Islet of Langerhans (tissue), 1 donor: ENCODE measurements around the gene TRPC6.

ENCODE experiments used
- FAIRE-seq: peaks from one replicate; lab custom pipeline; 2011; peaks lifted over from hg19 to GRCh38; lab: Jason Lieb, UNC

TRPC6 gene

DNA sequence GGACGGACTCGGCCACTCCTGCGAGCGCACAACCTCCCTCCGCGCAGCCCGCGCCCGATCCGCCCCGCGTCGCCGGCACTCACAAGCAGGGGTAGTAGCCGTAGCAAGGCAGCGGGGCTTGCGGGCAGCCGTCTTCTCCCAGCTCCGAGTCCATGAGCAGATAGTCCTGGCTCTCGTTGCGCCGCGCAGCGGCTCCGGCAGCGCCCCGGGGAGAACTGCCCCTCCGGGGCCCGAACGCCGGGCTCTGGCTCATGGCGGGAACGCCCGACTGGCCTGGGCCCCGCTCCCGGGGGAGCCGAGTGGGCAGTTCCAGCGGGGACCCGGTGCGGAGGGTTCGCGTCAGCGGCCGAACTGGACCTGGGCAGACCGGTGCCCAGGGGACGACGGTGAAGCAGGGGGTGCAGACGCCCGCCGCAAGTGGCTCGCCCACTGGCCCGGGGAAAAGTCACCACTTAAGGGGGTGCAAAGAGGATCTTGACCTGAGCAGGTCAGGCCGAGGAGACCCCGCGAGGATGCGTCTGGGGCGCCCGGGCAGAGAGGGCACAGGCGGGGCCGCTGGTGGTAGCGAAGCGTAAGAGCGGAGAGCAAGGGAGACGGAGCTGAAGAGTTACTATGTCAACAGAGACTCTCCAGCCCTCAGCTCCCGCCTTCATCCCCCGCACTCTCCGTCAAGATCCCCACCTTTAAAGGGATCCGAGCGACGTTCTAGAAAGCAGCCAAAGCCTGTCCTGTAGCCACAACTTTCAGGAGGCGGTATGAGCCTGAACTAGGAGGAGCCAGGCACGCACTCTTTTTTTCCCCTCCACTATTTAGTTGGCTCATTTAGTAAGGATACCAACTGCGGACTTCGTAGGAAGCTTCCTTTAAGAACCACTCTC, at the start of gene TRPC6:
Gene TRPC6, minus strand, starts transcription at position 757 of the 878 bp plus-strand sequence. Its CDS starts 504 bp downstream, at position 253.
- FAIRE-seq: no peak

GRCh38 chr11:101620026-101620425, 36.2 kb upstream of the TRPC6 start:
- FAIRE-seq: no peak

DNA sequence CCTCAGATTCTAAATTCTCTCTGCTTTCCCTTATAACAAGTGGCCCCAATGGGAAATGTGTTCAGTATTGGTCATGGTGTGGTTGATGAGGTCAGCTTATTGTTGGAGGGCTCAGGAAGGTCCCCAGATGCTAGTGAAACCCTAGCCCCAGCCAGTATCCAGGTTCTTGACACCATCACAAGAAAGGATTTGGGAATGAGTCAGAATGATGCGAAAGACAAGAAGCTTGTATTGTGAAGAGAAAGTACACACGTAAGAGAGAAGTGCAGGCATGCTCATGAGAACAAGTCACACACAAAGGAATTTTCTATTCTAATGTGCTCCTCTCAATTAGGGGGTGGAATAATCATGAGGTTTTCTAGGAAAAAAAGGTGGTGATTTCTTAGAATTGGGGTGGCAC, 34.9 kb upstream of the TRPC6 start:
- FAIRE-seq: no peak

- FAIRE-seq: no peak
Measured at GRCh38 chr11:101617735-101618332, 34.0 kb upstream of the TRPC6 start.

GRCh38 chr11:101612481-101612880, 28.7 kb upstream of the TRPC6 start:
- FAIRE-seq: no peak

- no peak for FAIRE-seq
Measured at GRCh38 chr11:101600924-101601323, 17.1 kb upstream of the TRPC6 start.

- FAIRE-seq: no peak
Measured at GRCh38 chr11:101586965-101587364, 3.2 kb upstream of the TRPC6 start.

DNA sequence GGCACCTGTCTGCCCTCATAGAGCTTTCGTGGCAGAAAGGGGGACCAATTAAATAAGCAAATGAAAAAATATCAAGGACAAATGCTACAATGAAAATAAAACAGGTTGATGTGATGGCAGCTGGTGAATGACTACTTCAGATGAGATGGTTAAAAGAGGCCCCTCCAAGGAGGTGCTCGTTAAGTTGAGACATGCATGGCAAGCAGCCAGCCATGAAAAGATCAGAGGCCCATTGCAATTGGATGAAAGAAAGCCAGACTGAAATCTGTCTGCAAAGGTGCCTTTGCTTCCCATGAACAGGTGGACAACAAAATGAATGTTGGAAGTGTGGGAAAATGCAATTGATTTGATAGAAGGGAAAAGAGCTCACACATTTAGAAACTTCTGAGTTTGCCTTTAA, 848 bp upstream of the TRPC6 start:
- no peak for FAIRE-seq

DNA sequence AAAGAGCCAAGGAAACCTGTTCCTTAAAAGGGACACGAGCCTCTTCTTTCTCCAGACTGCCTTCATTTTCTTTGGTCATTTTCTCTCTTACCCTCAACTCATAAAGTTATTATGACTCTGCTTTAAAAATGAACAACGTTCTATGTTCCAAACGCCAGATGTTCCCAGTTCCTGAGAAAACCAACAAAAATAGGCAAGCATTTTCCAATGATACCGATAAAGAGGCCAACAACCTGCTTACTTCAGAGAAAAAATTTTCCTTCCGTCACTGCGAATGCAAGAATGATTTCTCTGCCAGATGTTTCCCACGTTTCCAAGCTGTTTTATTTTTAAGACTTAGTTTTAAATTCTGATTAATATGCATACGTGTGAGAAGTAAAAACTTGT, 315 bp upstream of the TRPC6 start:
- no peak for FAIRE-seq

DNA sequence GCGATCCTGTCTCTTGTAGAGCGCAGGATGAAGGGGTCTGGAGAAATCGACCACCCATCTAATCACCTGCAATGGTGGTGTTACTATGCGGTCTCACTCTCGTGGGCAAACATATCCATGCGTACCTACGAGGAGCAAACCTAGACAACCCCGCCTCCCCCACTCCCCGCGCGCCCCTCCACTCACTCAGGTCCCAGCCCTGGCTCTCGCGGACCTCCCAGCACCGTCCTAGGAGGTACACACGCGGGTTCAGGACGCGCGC, 887 bp downstream of the TRPC6 start:
- no peak for FAIRE-seq

- no peak for FAIRE-seq
Measured at GRCh38 chr11:101582236-101582988, 1.4 kb downstream of the TRPC6 start.

DNA sequence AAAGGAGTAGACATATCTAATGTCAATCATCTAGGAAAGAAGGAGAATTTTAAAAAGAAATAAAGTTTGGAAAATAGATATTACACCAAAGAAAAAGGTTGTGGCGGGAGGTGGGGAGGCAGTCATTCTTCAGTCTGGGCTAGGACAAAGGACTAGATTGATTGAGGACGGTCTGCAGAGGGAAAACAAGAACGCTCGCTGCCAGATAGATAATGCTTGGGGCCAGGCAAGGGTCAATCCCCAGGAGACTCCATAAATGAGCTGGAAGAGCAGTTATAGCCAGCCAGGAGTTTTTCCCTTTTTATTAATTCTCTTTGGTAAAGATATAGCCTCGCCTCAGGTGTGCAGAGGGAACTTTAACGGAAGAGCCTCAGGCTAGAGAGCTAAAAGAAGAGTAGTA, 6.3 kb downstream of the TRPC6 start:
- no peak for FAIRE-seq

- FAIRE-seq: no peak
Measured at GRCh38 chr11:101576456-101576855, 7.4 kb downstream of the TRPC6 start.

DNA sequence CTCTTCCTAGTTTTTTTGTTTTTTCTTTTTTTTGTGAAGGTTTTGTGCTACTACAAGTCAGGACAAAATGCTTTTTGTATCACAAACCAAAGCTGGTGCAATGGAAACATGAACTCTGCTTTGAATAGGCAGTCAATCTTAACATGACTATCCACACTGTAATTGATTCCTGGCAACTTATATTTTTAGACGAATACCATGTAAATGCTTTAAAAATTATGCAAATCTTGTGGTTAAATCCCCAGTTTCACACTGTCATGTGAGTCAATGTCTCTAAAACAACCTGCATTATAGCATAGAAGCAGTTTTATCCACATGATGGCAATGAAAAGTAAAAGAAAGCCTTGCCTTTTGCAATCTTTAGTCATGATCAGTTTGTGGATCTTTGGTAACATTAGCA, 8.9 kb downstream of the TRPC6 start:
- FAIRE-seq: no peak

GRCh38 chr11:101567071-101567470, 16.7 kb downstream of the TRPC6 start:
- no peak for FAIRE-seq

GRCh38 chr11:101566626-101567025, 17.2 kb downstream of the TRPC6 start:
- no peak for FAIRE-seq

DNA sequence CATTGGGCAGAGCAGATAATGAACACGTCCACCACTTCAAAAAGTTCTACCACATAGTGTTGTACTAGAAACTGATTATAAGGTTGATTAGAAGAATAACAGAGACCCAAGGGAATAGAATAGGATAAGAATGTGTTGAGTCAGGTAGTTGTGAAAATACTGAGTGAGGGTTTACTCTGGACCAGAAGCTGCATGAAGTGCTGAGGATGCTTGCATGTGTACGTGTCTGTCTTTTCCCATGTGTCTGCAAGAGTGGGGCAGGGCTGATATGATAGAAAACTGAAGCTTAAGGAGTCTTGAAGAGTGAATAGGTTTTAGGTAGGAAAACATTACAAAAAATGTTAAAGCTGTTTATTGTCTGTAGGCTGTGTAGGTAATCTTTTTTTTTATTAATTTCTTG, 20.6 kb downstream of the TRPC6 start:
- FAIRE-seq: no peak

DNA sequence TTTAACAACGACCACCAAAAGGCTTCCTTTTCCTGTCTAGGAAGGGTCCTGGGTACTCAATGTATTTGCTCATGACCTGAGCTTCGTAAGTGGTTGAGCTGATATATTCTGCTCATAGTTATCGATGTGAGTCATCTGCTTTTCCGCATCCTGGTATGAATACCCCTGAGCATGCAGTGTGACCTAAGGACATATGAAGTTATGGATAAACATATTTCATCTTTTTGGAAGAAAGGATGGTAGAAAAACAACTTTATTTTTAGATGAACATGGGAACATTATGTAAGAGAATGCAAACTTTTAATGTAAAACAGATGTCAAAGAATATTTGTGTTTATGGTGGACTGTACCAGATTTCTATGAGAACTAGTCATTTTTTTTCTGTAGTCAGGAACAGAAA, 28.4 kb downstream of the TRPC6 start:
- no peak for FAIRE-seq

DNA sequence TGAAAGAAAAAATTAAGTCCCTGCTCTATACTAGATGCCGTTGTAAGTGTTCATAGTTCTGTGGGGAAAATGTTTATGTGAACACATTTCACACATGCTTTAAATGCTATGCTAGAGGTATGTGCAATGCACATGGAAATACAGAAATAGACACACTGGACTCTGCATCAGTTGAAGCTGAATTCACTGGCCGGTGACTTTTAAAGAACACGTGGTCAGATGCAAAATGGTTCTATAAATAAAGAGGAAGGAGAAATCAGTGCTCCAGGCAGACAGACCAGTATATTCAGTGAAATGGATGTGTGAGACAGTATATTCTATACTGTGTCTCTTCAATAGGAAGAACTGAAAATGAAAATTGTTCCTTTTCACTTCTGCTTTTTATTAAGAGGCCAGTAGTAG, 29.9 kb downstream of the TRPC6 start:
- no peak for FAIRE-seq

- no peak for FAIRE-seq
Measured at GRCh38 chr11:101552888-101553287, 30.9 kb downstream of the TRPC6 start.

- FAIRE-seq: no peak
Measured at GRCh38 chr11:101528541-101528940, 55.3 kb downstream of the TRPC6 start.

- FAIRE-seq: no peak
Measured at GRCh38 chr11:101523634-101524260, 60.1 kb downstream of the TRPC6 start.

GRCh38 chr11:101523193-101523592, 60.6 kb downstream of the TRPC6 start:
- FAIRE-seq: no peak
